A673 (cell line): ENCODE measurements around the gene NEAT1.

Source experiments
- EZH2 ChIP-seq: fragments of 200-600 bp; sonication (generic); IDR thresholded peaks from 2 replicates; pipeline ENCODE4 v1.6.1; 2017; ENCODE audit warnings: borderline replicate concordance, low read depth, mild to moderate bottlenecking, mixed read lengths, antibody characterized with exemption, low read length; ENCODE audit not compliant: poor library complexity, severe bottlenecking
- TF ChIP-seq, protein P1 (sequence below): fragments of 300-800, 200-600 bp; sonication (generic); conservative IDR thresholded peaks from 2 replicates; pipeline ENCODE4 v1.5.1; 2017; ENCODE audit warnings: low read depth, mild to moderate bottlenecking, antibody characterized with exemption, low read length, moderate library complexity, mixed read lengths

- TF ChIP-seq, protein P1, sequence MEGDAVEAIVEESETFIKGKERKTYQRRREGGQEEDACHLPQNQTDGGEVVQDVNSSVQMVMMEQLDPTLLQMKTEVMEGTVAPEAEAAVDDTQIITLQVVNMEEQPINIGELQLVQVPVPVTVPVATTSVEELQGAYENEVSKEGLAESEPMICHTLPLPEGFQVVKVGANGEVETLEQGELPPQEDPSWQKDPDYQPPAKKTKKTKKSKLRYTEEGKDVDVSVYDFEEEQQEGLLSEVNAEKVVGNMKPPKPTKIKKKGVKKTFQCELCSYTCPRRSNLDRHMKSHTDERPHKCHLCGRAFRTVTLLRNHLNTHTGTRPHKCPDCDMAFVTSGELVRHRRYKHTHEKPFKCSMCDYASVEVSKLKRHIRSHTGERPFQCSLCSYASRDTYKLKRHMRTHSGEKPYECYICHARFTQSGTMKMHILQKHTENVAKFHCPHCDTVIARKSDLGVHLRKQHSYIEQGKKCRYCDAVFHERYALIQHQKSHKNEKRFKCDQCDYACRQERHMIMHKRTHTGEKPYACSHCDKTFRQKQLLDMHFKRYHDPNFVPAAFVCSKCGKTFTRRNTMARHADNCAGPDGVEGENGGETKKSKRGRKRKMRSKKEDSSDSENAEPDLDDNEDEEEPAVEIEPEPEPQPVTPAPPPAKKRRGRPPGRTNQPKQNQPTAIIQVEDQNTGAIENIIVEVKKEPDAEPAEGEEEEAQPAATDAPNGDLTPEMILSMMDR: no peak
- no peak for TF ChIP-seq EZH2
Observed at GRCh38 chr11:65423516-65424204, 1.1 kb downstream of the NEAT1 start.
